Measurements from ENCODE around the gene CDH13. TPM values are rescaled to one million over a fixed set of nuclear protein-coding genes. Genes with fewer than 3 reads are reported as not detected.

CDH13 gene
- polyA plus RNA-seq, 1 experiment = 113 TPM

- no peak for TF ChIP-seq CTCF (IDR thresholded peaks at IDR 0.05; ENCODE audit: insufficient read depth, low read depth, low read length)
- Histone ChIP-seq H3K27me3 (ENCODE audit: control insufficient read depth, insufficient read depth, low read length) (no peaks in the 10 kb centered on the region), H3K36me3 (ENCODE audit: control insufficient read depth, insufficient read depth, low read length) (no peaks in the 10 kb centered on the region), H3K4me3 (ENCODE audit: low read depth, low read length) (no peak overlapping the region)
- ChIA-PET POLR2A (no interaction called here), CTCF (no interaction called here)
- no peak for DNase-seq (ENCODE audit: low read depth)
These were observed 1042.7 kb downstream of the CDH13 start for GRCh38 chr16:83669456-83669855.

GRCh38 chr16:83674931-83675535 is 1048.3 kb downstream of the CDH13 start:
- DNase-seq (ENCODE audit: low read depth) = no peak
- no peak for TF ChIP-seq CTCF (IDR thresholded peaks at IDR 0.05; ENCODE audit: insufficient read depth, low read depth, low read length)
- Histone ChIP-seq H3K4me3 (ENCODE audit: low read depth, low read length) (no peak overlapping the region), H3K27me3 (ENCODE audit: control insufficient read depth, insufficient read depth, low read length) (no peaks in the 10 kb centered on the region), H3K36me3 (ENCODE audit: control insufficient read depth, insufficient read depth, low read length) (no peaks in the 10 kb centered on the region)
- ChIA-PET POLR2A (no interaction called here), CTCF (no interaction called here)

GRCh38 chr16:83676086-83676485 is 1049.3 kb downstream of the CDH13 start:
- H3K4me3 ChIP-seq (ENCODE audit: low read depth, low read length) = no peak overlapping the region
- ChIA-PET POLR2A (no interaction called here), CTCF (no interaction called here)
- no peaks in the 10 kb centered on the region for H3K36me3 ChIP-seq (ENCODE audit: control insufficient read depth, insufficient read depth, low read length)
- no peak for TF ChIP-seq CTCF (IDR thresholded peaks at IDR 0.05; ENCODE audit: insufficient read depth, low read depth, low read length)
- no peaks in the 10 kb centered on the region for H3K27me3 ChIP-seq (ENCODE audit: control insufficient read depth, insufficient read depth, low read length)
- no peak for DNase-seq (ENCODE audit: low read depth)

- Histone ChIP-seq H3K4me3 (ENCODE audit: low read depth, low read length) (no peak overlapping the region), H3K36me3 (ENCODE audit: control insufficient read depth, insufficient read depth, low read length) (no peaks in the 10 kb centered on the region), H3K27me3 (ENCODE audit: control insufficient read depth, insufficient read depth, low read length) (no peaks in the 10 kb centered on the region)
- ChIA-PET CTCF (no interaction called here), POLR2A (no interaction called here)
- no peak for TF ChIP-seq CTCF (IDR thresholded peaks at IDR 0.05; ENCODE audit: insufficient read depth, low read depth, low read length)
- DNase-seq (ENCODE audit: low read depth) = no peak
These were observed 1054.2 kb downstream of the CDH13 start for GRCh38 chr16:83680980-83681379.

GRCh38 chr16:83681381-83681956 is 1054.7 kb downstream of the CDH13 start:
- no peaks in the 10 kb centered on the region for H3K27me3 ChIP-seq (ENCODE audit: control insufficient read depth, insufficient read depth, low read length)
- H3K36me3 ChIP-seq (ENCODE audit: control insufficient read depth, insufficient read depth, low read length) = no peaks in the 10 kb centered on the region
- no peak for TF ChIP-seq CTCF (IDR thresholded peaks at IDR 0.05; ENCODE audit: insufficient read depth, low read depth, low read length)
- no peak overlapping the region for H3K4me3 ChIP-seq (ENCODE audit: low read depth, low read length)
- CTCF ChIA-PET = no interaction called here
- POLR2A ChIA-PET = no interaction called here
- no peak for DNase-seq (ENCODE audit: low read depth)
